Thyroid gland (tissue), 4 donors: ENCODE measurements around the gene SDHC.

ENCODE experiments used
- POLR2A ChIP-seq, 2 donors: fragments of 450-650 bp; IDR thresholded peaks; one replicate each; pipeline ENCODE4 v1.6.1; 2017; ENCODE audit warnings: antibody characterized with exemption in 2 of 2, mild to moderate bottlenecking in 2 of 2, moderate library complexity in 1 of 2
- TF ChIP-seq, protein P1 (sequence below), 6 experiments: fragments of 200-600 bp in 3 of 6; fragments of 450-650 bp in 3 of 6; sonication (generic) in 3 of 6; IDR thresholded peaks; one replicate each; pipeline ENCODE4 v1.5.1; 2016 to 2019; ENCODE audit warnings: antibody characterized with exemption in 6 of 6, mild to moderate bottlenecking in 2 of 6, inconsistent platforms in 1 of 6, moderate library complexity in 1 of 6

DNA sequence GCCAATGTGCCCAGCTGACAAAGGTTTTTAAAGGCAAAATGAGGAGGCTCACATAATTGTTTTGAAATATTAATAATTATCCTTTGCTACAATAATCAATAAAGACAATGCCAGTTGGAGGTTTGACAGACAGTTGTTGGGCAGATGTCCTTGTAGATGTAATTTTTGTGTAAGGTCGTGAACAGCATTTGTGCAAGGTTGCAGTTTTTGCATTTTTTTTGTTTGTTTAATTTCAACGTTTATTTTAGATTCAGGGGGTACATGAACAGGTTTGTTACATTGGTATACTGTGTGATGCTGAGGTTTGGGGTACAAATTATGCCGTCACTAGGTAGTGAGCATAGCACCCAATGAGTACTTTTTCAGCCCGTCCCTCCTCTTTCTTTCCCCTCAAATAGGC lies 13.7 kb upstream of the SDHC start:
- TF ChIP-seq, protein P1, sequence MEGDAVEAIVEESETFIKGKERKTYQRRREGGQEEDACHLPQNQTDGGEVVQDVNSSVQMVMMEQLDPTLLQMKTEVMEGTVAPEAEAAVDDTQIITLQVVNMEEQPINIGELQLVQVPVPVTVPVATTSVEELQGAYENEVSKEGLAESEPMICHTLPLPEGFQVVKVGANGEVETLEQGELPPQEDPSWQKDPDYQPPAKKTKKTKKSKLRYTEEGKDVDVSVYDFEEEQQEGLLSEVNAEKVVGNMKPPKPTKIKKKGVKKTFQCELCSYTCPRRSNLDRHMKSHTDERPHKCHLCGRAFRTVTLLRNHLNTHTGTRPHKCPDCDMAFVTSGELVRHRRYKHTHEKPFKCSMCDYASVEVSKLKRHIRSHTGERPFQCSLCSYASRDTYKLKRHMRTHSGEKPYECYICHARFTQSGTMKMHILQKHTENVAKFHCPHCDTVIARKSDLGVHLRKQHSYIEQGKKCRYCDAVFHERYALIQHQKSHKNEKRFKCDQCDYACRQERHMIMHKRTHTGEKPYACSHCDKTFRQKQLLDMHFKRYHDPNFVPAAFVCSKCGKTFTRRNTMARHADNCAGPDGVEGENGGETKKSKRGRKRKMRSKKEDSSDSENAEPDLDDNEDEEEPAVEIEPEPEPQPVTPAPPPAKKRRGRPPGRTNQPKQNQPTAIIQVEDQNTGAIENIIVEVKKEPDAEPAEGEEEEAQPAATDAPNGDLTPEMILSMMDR (IDR thresholded peaks at IDR 0.05) = no peak
- no peak for TF ChIP-seq POLR2A (IDR thresholded peaks at IDR 0.05)
